Colon (tissue), 2 donors: ENCODE measurements around the gene OR12D2.
"Not testable (repeated sequence)": the region's sequence is repeated elsewhere in the genome, so short reads cannot be mapped to it uniquely, and the experiment has no call there.

Source experiments
- FAIRE-seq: peaks from 2 replicates; lab custom pipeline; 2012; peaks lifted over from hg19 to GRCh38; lab: Jason Lieb, UNC
- donor health status: control.
- donor health status: control.

OR12D2 gene, protein sequence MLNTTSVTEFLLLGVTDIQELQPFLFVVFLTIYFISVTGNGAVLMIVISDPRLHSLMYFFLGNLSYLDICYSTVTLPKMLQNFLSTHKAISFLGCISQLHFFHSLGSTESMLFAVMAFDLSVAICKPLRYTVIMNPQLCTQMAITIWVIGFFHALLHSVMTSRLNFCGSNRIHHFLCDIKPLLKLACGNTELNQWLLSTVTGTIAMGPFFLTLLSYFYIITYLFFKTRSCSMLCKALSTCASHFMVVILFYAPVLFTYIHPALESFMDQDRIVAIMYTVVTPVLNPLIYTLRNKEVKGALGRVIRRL

DNA sequence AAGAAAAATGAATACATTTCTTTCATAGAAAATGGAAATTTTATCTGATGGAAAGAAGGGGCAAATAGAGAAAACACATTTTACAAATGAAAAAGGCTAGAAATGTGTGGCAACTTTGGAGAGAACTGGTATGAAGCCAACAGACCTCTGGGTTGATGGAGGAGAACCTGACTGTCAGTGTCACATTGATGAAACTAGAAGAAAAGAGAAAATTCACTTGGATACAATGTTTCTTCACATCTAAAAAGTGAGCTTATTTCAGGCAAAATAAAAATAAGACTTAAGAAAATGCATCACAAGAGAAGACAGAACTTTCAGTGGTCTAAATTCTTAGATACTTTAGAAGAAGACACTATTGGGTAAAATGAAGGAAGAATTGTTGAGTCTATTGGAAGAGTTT, at the start of gene OR12D2:
Gene OR12D2, plus strand, starts transcription at position 301 of the 400 bp plus-strand sequence. CDS start 1,069 bp downstream, outside the sequence.
- no peak for FAIRE-seq

DNA sequence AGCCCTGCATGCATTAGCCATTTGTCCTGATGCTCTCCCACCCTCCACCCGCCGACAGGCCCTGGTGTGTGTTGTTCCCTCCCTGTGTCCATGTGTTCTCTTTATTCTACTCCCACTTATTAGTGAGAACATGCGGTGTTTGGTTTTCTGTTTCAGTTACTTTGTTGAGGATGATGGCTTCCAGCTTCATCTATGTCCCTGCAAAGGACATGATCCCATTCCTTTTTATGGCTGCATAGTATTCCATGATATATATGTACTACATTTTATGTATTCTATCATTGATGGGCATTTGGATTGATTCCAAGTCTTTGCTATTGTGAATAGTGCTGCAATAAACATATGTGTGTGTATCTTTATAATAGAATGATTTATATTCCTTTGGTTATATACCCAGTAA, 46.1 kb upstream of the OR12D2 start:
- FAIRE-seq: not testable (repeated sequence)

DNA sequence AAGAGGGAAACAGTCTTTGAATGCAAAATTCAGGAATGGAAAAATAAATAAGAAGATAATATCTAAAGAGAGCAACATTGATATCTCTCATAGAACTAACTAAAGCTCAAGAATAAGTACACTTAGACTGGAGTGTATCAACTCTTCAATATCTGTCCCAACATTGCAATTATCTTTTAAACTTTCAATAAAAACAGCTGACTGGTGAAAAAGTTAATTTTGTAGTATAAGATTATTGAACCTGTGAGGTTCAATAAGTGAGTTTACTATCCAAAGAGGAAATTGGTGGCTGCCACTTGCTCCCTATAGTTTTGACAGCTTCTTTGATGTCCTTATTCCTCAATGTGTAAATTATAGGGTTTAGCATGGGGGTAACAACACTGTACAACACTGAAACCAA, 40.5 kb upstream of the OR12D2 start:
- FAIRE-seq: no peak

DNA sequence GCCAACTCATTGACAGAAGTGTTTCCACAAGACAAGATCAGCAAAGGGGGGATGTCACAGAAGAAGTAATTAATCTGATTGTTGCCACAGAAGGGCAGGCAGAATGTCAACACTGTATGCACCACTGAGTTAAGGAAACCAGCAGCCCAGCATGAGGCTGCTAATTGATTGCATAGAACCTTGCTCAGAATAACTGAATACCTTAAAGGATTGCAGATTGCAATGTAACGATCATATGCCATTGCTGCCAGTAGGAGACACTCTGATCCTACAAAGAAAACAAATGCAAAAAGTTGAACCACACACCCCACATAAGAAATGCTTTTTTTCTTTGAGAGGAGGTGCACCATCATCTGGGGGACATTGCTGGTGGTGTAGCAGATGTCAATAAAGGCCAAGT, 39.8 kb upstream of the OR12D2 start:
- FAIRE-seq: no peak

DNA sequence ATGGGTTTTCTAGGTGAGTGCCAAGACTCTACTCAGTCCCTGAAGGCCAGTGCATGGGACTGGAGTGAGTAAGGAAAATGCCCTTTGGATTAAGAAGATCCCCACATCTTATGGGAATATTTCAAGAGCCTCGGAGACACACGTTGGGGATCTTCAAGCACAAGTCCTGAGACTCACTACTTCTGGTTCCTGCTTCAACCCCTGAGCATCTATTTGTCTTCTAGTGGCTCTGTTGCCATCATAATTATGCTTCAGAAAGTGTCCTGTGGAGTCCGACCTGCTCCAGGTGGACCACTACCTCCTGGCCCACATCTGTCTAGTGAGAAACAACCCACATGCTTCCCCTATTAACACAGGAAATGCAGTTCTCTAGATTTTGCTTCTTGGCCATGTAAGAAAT, 26.7 kb upstream of the OR12D2 start, which contains the start of gene OR5V1:
Gene OR5V1, minus strand, starts transcription at position 101 of the 400 bp plus-strand sequence. CDS start 12,670 bp downstream, outside the sequence.
- no peak for FAIRE-seq

DNA sequence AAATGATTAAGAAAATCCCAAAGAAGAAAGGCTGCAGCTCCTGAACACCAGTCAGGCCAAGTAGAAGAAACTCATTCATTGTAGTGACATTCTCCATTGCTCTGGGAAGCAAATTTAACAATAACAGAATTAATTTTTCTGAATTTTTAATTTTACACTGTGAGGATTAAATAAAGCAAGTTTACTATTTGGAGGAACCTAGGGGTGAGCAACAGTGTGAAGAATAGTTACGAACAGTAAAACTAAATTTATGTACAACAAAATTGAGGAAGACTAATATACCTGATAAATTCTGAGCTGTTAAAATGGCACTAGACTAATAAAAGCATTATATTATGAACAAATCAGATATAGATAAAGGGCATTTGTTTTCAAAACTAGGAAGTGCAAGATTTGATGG, 20.2 kb upstream of the OR12D2 start, which contains the start of gene OR12D3:
Gene OR12D3, minus strand, starts transcription at position 101 of the 400 bp plus-strand sequence. Its CDS starts 4 bp downstream, at position 97.
- FAIRE-seq: no peak

DNA sequence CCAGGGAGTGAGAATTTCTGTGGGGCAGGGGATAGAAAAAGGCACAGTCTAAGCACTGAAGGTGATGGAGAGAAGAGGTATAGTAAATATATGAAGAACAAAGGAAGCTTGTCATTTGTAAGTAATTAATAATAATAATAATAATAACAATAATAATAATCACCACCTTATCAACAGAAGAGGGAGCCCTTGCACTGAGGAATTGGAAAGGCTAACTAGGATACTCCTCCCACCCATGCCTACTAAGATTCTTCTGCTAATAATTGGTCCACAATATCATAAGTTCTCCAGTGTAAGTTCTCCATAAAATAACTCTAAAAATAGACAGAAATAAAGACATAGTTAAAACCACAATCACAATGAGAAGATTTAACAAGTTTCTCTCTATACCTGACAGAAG, 19.4 kb upstream of the OR12D2 start:
- FAIRE-seq: no peak

DNA sequence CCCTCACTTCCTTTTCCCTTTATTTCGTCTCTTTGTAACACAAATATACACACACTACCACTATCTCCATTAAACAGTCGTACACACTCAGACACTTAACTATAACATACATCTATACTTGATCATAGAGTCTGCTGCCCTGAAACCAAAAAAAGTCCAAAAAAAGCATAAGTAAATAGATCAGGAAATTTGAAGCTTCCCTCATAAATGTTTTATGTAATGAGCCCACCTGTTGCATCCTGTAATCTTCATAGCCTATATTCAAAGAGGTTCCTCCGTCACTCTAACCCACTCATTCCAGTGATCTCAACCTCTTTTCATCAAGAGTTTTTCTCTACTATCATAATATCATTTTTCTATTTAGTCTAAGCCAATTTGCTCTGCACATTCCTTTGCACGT, 6.9 kb upstream of the OR12D2 start:
- FAIRE-seq: no peak

DNA sequence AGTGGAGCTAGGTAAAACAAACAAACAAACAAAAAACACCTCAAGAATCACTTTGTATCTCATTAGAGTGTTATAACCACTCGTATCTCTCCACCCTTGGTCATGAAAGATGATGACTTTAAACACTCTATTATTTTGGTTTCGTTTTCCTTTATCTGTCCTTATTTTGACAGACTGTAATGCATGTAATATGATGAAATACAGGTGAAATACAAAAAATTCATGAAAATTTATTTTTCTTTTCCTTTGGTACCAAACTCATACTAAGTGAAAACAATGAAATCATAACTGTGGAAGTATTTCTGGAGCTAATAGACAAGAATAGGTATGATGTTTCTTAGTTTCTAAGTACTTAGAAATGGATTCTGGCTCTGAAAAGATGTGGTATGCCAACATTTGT, 4.1 kb downstream of the OR12D2 start:
- no peak for FAIRE-seq

DNA sequence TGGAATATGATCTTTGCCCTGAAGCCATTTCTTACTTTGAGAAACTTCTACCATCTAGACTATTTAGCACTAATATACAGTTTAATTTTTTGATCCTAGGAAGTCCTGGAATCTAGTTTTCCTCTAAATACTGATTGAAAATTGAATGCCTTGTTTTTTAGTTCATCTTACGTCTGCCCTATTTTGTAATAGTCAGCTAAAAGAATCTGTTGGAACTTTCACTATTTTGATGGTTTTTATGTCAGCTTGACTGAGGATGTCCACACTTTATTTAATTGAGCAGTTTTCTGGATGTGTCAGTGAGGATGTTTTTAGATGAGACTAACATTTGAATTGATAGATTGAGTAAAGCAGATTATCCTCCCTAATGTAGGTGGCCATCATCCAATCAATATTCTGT, 8.4 kb downstream of the OR12D2 start:
- no peak for FAIRE-seq

DNA sequence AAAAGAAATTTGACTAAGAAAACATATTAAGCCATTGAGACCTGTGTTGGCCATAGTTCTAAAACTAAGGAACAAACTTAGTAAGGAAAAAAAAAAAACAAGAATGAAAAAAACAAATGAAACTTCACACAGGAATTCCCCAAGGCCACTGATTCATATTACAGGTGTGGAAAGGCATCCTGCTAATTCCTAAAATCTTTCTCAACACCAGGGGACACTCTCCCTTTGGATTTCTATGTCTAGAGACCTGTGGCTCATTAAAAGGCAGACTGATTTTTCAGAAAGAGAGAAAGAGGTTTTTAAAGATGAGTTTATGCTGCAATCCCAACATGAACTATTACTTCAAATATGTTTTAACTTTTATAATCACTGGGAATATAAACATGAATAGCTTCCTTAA, 19.2 kb downstream of the OR12D2 start, which contains the start of gene OR12D1:
Gene OR12D1, plus strand, starts transcription at position 341 of the 400 bp plus-strand sequence.
- FAIRE-seq: no peak

DNA sequence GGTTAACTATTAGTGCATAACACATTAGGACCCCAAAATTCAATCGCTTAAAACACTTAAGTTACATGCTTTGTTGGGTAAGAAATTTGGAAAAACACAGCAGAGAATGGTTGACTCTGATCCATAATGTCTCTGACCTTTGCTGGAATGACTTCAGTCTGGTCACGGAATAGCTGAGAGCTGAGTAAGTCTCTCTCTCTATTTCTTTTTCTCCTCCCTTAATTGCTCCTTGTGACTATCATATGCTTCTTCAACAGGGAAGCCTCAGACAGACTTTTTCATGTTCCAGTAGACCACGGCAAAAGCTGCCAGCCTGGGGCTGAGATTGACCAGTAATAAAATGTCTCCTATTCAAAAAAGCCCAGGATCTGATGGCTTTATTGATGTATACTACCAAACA, 24.1 kb downstream of the OR12D2 start:
- no peak for FAIRE-seq

DNA sequence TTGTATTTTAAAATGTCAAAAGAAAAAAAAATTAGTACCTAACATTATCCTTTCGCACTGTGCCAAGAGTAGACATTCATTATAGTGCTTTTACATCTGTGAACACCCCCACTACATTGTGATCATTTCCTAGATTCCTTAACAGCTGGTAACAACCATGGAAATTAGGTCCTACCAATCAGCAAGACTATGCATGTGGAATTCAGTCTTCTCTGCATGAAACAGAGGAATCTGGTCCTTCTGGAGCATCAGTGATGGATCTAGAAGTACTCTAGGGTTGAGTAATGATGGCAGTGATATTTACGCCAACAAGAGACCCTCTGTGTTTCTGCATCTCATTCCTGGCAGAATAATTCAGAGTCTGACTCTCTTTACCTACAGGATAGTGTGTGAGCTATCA, 28.7 kb downstream of the OR12D2 start:
- FAIRE-seq: no peak

DNA sequence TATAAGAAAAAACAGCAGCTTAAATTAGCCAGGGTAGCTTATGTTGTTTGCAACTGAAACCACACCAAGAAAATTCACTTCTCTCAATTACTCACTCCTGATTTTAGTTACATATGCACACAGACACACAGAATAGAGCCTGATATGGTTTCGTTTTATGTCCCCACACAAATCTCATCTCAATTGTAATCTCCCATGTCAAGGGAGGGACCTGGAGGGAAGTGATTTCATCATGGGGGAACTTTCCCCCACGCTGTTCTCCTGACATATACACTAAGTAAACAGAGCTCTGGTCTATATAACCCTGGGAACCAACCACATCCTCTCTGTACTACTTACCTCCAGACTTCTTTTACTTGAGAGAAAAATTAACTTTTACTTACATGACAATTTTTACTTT, 29.1 kb downstream of the OR12D2 start:
- FAIRE-seq: no peak

DNA sequence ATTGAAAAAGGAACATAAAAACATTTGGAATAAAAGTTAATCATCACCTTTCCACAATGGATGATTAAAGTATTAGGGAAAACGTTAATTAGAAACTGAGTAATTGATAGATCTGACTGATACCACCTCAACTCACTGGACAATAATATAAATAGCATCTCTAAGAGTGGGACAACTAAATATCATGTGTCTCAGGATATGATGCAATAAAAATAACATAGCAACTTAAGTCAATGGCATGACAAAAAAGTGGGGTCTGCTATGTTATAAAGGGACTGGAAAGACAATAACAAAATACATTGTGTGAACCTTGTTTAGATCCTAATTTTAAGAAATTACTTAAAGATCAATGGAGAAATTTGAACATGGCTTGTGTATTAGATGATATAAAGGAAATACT, 29.6 kb downstream of the OR12D2 start:
- FAIRE-seq: no peak

DNA sequence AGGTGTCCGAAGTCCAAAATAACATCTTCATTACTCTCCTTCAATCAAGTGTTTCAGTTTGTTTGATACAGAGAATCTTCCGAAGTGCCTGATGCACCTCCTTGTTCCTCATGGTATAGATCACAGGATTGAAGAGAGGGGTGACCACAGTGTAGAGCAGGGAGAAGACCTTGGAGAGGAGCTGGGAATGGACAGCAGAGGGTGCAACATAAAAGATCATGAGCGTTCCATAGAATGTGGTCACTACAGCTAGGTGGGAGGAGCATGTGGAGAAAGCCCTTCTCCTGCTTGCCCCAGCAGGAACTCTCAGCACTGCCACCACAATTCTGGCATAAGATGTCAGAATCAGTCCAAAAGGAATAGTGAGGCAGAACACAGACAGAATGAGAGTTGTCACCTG, 31.2 kb downstream of the OR12D2 start:
- FAIRE-seq: no peak

DNA sequence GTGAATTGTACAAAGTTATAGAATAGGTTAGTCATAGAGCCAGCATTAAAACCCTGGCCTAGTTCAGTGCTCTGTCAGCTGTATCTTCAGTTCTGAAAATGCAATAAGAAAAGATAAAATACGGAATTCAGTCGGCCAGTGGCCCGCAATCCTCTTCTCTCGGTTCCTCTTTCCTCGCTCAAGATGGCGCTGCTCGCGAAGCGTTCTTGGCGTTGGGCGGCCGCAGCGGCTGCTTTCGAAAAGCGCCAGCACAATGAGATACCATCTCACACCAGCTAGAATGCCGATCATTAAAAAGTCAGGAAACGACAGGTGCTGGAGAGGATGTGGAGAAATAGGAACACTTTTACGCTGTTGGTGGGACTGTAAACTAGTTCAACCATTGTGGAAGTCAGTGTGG, 41.3 kb downstream of the OR12D2 start:
- not testable (repeated sequence) for FAIRE-seq

DNA sequence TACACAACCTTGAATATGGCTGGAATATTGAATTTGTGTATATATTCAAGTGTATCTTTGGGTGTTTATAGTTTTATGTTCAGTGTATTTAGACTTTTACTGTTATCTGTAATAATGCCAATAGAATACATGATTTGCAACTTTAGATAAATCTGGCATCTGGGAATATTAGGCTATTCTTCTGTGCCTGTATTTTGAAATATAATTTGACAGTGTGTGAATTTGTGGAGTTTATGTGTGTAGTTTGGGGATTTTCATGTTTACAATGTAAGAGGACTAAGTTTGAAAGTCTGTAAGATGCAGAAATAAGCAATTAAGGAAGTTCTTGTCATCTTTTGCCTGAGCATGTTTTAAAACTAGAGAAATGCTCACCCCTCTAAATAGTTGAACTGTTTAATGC, 43.6 kb downstream of the OR12D2 start, which contains the start of gene OR10C1:
Gene OR10C1, plus strand, starts transcription at position 301 of the 400 bp plus-strand sequence. CDS start 710 bp downstream, outside the sequence.
- FAIRE-seq: no peak

DNA sequence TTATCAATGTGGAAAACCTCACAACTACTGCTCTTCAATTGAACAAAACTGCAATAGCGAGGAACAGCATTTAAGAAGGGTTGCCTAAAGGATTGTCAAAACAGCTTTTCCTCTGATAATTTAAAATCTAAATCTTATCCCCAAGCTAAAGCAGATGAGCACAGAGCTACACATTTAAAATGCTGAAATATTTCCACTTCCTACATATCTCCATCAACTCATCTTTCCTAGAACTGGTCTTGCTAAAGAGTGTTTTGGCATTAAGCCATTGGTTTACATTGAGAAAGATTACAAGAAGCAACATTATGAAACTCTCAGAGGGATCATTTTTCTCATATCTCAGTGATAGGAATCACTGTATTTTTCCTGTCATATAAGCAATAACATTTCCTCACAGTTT, 47.3 kb downstream of the OR12D2 start:
- no peak for FAIRE-seq

DNA sequence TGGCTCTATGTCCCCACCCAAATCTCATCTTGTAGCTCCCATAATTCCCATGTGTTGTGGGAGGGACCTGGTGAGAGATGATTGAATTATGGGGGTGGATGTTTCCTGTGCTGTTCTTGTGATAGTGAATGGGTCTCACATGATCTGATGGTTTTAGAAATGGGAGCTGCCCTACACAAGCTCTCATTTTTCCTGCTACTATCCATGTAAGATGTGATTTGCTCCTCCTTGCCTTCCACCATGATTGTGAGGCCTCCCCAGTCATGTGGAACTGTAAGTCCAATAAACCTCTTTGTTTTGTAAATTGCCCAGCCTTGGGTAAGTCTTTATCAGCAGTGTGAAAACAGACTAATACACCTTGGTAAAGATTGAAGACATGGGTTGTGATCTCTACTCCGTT, 48.6 kb downstream of the OR12D2 start:
- FAIRE-seq: not testable (repeated sequence)
